ENCODE data around the gene MYCN. TPM values are rescaled to one million over a fixed set of nuclear protein-coding genes. Genes with fewer than 3 reads are reported as not detected.
"Not testable (repeated sequence)": the region's sequence is repeated elsewhere in the genome, so short reads cannot be mapped to it uniquely, and the experiment has no call there.

MYCN gene
- total RNA-seq, 1 experiment from 2014 or later: not detected

- no peak for DNase-seq (ENCODE audit: low spot score)
Observed at GRCh38 chr2:15957881-15958713, 17.7 kb downstream of the MYCN start.

GRCh38 chr2:15959331-15960153 is 19.2 kb downstream of the MYCN start:
- DNase-seq (ENCODE audit: low spot score): no peak

- not testable (repeated sequence) for DNase-seq (ENCODE audit: low spot score)
Observed at GRCh38 chr2:15960154-15960520, 19.8 kb downstream of the MYCN start.

GRCh38 chr2:15963109-15963976 is 23.0 kb downstream of the MYCN start:
- not testable (repeated sequence) for DNase-seq (ENCODE audit: low spot score)

GRCh38 chr2:15963977-15964670 is 23.8 kb downstream of the MYCN start:
- no peak for DNase-seq (ENCODE audit: low spot score)

GRCh38 chr2:15964936-15965563 is 24.7 kb downstream of the MYCN start:
- no peak for DNase-seq (ENCODE audit: low spot score)

GRCh38 chr2:15965564-15966019 is 25.2 kb downstream of the MYCN start:
- no peak for DNase-seq (ENCODE audit: low spot score)

GRCh38 chr2:15967415-15968279 is 27.3 kb downstream of the MYCN start:
- DNase-seq (ENCODE audit: low spot score): no peak

- DNase-seq (ENCODE audit: low spot score): no peak
Observed at GRCh38 chr2:15968280-15969178, 28.2 kb downstream of the MYCN start.

- no peak for DNase-seq (ENCODE audit: low spot score)
Observed at GRCh38 chr2:15969214-15969613, 28.9 kb downstream of the MYCN start.

- DNase-seq (ENCODE audit: low spot score): no peak
Observed at GRCh38 chr2:15970701-15971100, 30.4 kb downstream of the MYCN start.

GRCh38 chr2:15971351-15971750 is 31.0 kb downstream of the MYCN start:
- no peak for DNase-seq (ENCODE audit: low spot score)

GRCh38 chr2:15971831-15972522 is 31.6 kb downstream of the MYCN start:
- DNase-seq (ENCODE audit: low spot score): no peak

- DNase-seq (ENCODE audit: low spot score): no peak
Observed at GRCh38 chr2:15973481-15974401, 33.4 kb downstream of the MYCN start.

- no peak for DNase-seq (ENCODE audit: low spot score)
Observed at GRCh38 chr2:15974565-15975260, 34.4 kb downstream of the MYCN start.

- no peak for DNase-seq (ENCODE audit: low spot score)
Observed at GRCh38 chr2:15975261-15975600, 34.9 kb downstream of the MYCN start.

Data from H4 (cell line).